Measurements from ENCODE around the gene TAS1R2.

TAS1R2 gene

GRCh38 chr1:18802231-18802630 is 57.2 kb downstream of the TAS1R2 start:
- H3K4me3 ChIP-seq (ENCODE audit: low read depth, low read length), result no peak overlapping the region
- no peak overlapping the region for H3K4me2 ChIP-seq (ENCODE audit: low read length)
- TF ChIP-seq CTCF (IDR thresholded peaks at IDR 0.05), result no peak
- H3K9me3 ChIP-seq (ENCODE audit: control insufficient read depth, low read length), result no peaks in the 10 kb centered on the region
- no peaks in the 10 kb centered on the region for H3K27me3 ChIP-seq (ENCODE audit: control insufficient read depth, insufficient read depth, low read length)
- H3K27ac ChIP-seq, result no peak overlapping the region
- H3K79me2 ChIP-seq, result no peaks in the 10 kb centered on the region
- H3K9ac ChIP-seq, result no peak overlapping the region
- no peaks in the 10 kb centered on the region for H3K4me1 ChIP-seq
- no peaks in the 10 kb centered on the region for H3K36me3 ChIP-seq (ENCODE audit: control insufficient read depth, insufficient read depth, low read length)
- no peak overlapping the region for H2AFZ ChIP-seq

- Histone ChIP-seq H3K4me3 (ENCODE audit: low read depth, low read length) (no peak overlapping the region), H2AFZ (no peak overlapping the region), H3K9me3 (ENCODE audit: control insufficient read depth, low read length) (no peaks in the 10 kb centered on the region), H3K27ac (no peak overlapping the region), H3K79me2 (no peaks in the 10 kb centered on the region), H3K27me3 (ENCODE audit: control insufficient read depth, insufficient read depth, low read length) (no peaks in the 10 kb centered on the region), H3K9ac (no peak overlapping the region), H3K4me2 (ENCODE audit: low read length) (no peak overlapping the region), H3K4me1 (no peaks in the 10 kb centered on the region), H3K36me3 (ENCODE audit: control insufficient read depth, insufficient read depth, low read length) (no peaks in the 10 kb centered on the region)
- no peak for TF ChIP-seq CTCF (IDR thresholded peaks at IDR 0.05)
Observed at GRCh38 chr1:18800258-18800657, 59.2 kb downstream of the TAS1R2 start.

GRCh38 chr1:18799454-18799853 is 60.0 kb downstream of the TAS1R2 start:
- H3K79me2 ChIP-seq, result no peaks in the 10 kb centered on the region
- H3K4me2 ChIP-seq (ENCODE audit: low read length), result no peak overlapping the region
- H3K9me3 ChIP-seq (ENCODE audit: control insufficient read depth, low read length), result no peaks in the 10 kb centered on the region
- no peak overlapping the region for H3K9ac ChIP-seq
- no peak overlapping the region for H2AFZ ChIP-seq
- no peak overlapping the region for H3K27ac ChIP-seq
- H3K4me3 ChIP-seq (ENCODE audit: low read depth, low read length), result no peak overlapping the region
- H3K27me3 ChIP-seq (ENCODE audit: control insufficient read depth, insufficient read depth, low read length), result no peaks in the 10 kb centered on the region
- no peaks in the 10 kb centered on the region for H3K4me1 ChIP-seq
- H3K36me3 ChIP-seq (ENCODE audit: control insufficient read depth, insufficient read depth, low read length), result no peaks in the 10 kb centered on the region
- TF ChIP-seq CTCF (IDR thresholded peaks at IDR 0.05), result no peak

- Histone ChIP-seq H3K4me2 (ENCODE audit: low read length) (no peak overlapping the region), H3K27ac (no peak overlapping the region), H3K36me3 (ENCODE audit: control insufficient read depth, insufficient read depth, low read length) (no peaks in the 10 kb centered on the region), H3K79me2 (no peaks in the 10 kb centered on the region), H3K4me3 (ENCODE audit: low read depth, low read length) (no peak overlapping the region), H2AFZ (no peak overlapping the region), H3K27me3 (ENCODE audit: control insufficient read depth, insufficient read depth, low read length) (no peaks in the 10 kb centered on the region), H3K4me1 (no peaks in the 10 kb centered on the region), H3K9me3 (ENCODE audit: control insufficient read depth, low read length) (no peaks in the 10 kb centered on the region), H3K9ac (no peak overlapping the region)
- no peak for TF ChIP-seq CTCF (IDR thresholded peaks at IDR 0.05)
Observed at GRCh38 chr1:18798946-18799345, 60.5 kb downstream of the TAS1R2 start.

- Histone ChIP-seq H2AFZ (no peak overlapping the region), H3K4me1 (no peaks in the 10 kb centered on the region), H3K27me3 (ENCODE audit: control insufficient read depth, insufficient read depth, low read length) (no peaks in the 10 kb centered on the region), H3K27ac (no peak overlapping the region), H3K9ac (no peak overlapping the region), H3K79me2 (no peaks in the 10 kb centered on the region), H3K4me2 (ENCODE audit: low read length) (no peak overlapping the region), H3K9me3 (ENCODE audit: control insufficient read depth, low read length) (no peaks in the 10 kb centered on the region), H3K36me3 (ENCODE audit: control insufficient read depth, insufficient read depth, low read length) (no peaks in the 10 kb centered on the region), H3K4me3 (ENCODE audit: low read depth, low read length) (no peak overlapping the region)
- TF ChIP-seq CTCF (IDR thresholded peaks at IDR 0.05), result no peak
Observed at GRCh38 chr1:18798533-18798932, 60.9 kb downstream of the TAS1R2 start.

All from parathyroid adenoma (tissue), 2 donors.